Femur (tissue), 1 donor: Measurements from ENCODE around the gene NAA16.

ENCODE experiments used
- DNase-seq: peaks from one replicate; pipeline ENCODE4 v3.0.0-alpha.2; 2017

The NAA16 gene

DNA sequence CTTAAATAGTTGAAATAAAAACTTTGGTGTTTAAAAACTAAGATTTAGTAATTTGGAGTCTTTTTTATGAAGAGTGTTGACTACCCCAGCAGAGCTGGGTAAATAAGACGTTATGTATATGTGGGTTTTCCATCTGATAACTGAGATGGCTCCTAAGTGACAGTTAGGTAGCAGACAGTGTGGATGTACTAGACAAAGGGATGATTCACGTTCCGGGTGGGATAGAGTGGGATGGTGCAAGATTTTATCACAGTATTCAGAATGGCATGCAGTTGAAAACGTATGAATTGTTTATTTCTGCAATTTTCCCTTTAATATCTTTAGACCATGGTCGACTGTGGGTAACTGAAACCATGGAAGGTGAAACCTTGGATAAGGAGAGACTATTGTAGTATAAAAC is 50.4 kb downstream of the NAA16 start:
- DNase-seq = no peak

DNA sequence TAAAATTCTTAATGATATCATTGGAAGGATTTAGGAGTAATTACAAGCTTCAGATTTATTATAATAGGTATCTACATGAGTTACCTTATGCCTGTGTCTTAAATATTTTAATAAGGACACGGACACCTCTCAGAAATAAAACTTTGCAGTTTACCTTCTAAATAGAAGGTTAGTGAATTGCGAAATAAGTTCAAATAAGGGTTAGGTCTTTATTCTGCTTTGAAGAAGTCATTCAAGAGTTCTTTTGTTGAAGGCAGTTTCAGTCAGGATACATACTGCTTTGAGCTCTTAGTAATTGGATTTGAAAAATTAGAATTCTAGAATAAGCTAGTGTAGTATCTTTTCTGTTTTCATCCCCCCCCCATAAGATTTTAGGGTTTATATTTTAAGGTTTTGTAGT is 53.0 kb downstream of the NAA16 start:
- no peak for DNase-seq

DNA sequence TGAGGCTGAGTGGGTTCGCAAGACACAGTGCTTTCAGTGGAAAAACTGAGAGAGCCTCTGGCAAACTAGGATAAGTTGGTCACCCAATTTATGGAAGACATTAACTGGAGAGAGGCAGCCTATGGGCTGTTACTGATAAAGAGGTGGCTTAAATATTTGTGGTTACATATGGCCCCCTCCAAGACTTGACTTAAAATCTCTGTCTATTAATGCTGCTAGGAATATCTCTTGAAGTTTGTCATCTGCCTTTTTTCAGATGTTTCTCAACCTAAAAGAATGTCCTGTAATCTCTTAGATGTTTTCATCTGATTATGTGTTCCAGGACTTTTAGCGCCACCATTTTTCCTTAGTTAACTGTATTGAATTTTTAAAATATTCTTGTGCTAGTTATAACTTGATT is 54.6 kb downstream of the NAA16 start:
- no peak for DNase-seq

DNA sequence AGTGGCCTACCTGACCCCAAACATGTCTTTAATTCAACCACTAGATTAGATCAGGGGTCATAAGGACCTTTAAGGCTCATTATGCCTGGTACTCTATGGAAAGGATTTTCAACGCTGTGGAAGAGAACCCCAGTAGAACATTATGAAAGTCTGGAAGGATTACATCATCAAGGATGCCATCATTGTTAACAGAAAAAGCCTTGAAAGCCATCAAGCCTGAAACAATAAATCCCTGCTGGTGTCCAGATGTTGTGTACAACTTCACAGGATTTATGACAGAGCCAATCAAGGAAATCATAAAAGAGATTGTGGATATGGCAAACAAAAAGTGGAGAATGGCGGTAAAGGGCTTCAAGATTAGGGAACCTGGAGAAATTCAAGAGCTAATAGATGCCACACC is 59.7 kb downstream of the NAA16 start:
- DNase-seq = no peak

DNA sequence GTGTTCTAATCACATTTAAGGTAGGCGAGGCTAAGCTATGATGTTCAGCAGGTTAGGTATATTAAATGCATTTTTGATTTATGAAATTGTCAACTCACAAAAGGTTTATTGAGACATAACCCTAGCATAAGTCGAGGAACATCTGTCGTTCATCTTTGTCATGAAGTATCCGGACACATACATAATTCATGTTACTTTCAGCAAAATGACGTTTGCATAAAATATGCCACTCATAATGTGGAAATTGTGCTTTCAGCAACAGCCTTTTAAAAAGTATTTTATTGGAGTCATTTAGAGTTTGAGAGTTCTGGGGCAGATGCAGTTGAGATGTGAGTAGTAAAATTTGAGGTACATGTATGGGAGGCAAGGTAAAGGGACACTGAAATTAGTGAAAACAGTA is 66.4 kb downstream of the NAA16 start:
- no peak for DNase-seq

DNA sequence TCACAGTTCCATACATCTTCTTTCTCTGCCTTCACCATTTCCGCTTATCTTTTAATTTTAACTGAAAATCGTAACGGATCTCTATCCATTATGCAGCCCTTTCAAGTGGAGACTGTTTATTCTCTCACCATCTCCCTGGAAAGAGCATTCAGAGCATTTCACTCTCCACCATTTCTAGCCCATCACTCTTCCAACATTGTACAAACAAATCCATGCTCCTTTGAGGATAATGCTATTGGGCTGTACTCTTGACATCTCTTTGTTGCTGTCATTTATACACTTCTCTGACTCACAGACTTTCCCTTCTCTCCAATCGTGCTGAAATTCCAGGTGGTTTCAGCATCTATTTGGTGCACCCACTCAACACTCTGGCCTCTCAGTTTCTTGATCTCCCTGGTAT is 71.4 kb downstream of the NAA16 start:
- no peak for DNase-seq

DNA sequence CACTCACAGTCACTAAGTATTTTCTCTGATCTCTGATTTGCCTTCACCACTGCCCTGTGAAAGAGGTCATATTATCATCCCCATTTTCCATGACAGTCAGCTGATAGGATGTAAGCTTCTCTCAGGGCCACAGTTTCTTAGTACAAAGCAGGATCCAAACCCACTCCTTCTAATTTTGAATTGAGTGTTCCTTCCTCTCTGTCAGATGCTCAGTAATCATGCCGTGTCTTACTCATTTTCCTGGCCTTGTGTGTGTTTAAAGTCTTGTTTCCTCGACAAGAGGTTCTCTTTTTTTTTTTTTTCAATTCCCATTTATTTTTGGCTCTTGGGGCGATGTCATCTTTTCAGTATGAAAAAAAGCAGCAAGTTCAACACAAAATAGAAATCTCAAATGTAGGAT is 72.3 kb downstream of the NAA16 start:
- DNase-seq = no peak

DNA sequence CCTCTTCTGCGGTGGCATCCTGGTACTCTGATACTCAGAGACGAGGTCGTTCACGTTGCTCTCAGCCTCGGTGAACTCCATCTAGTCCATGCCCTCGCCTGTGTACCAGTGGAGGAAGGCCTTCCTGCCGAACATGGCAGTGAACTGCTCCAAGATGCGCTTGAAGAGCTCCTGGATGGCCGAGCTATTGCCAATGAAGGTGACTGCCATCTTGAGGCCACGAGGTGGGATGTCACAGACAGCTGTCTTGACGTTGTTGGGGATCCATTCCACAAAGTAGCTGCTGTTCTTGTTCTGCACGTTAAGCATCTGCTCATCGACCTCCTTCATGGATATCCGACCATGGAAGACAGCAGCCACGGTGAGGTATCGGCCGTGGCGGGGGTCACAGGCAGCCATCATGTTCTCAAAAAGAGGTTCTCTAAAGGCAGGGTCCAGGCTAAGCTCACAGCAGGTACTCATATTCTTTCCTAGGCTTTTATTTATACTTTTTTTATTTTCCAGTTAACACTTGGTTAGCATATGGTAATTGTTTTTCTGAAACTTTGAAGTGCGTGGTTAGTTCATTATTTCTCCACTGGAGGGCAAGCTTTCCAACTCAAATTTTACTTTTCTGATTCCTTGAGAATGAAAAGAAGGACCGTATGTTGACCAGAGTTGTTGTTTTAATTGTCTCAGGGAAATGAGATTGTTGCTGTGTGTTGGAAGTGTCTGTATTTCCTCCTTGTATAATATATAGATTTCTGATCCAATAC is 73.9 kb downstream of the NAA16 start:
- no peak for DNase-seq

DNA sequence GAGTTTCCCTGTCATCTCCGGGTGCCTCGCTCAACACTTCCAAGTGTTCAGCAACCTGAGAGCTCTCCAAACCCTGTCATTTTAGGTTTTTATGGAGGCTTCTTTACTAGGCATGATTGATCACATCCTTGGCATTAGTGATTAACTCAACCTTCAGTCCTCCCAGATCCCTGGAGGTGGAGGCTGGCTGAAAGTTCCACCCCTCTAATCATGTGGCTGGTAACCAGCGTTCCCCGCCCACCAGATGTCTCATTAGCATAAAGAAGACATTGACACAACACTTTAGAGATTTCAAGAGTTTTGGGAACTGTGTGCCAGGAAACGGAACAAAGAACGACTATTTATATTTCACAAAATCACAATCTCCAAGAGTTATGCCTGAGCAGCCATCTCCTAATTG is 75.1 kb downstream of the NAA16 start:
- no peak for DNase-seq

DNA sequence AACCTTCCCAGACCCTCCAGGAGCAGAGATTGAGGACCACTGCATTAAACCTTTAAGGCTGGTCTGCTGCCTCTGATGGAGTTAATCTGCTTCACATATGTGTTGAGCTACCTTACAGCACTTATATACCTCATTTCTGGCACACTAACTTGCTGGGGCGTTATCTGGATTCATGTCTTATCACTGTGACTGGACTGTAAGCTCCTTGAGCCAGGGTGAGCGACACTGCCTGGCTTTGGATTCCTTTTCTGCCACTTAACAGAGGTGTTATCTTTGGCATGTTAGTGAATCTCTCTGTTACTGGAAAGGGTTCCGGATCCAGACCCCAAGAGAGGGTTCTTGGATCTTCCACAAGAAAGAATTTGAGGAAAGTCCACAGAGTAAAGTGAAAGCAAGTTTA is 76.5 kb downstream of the NAA16 start:
- no peak for DNase-seq

DNA sequence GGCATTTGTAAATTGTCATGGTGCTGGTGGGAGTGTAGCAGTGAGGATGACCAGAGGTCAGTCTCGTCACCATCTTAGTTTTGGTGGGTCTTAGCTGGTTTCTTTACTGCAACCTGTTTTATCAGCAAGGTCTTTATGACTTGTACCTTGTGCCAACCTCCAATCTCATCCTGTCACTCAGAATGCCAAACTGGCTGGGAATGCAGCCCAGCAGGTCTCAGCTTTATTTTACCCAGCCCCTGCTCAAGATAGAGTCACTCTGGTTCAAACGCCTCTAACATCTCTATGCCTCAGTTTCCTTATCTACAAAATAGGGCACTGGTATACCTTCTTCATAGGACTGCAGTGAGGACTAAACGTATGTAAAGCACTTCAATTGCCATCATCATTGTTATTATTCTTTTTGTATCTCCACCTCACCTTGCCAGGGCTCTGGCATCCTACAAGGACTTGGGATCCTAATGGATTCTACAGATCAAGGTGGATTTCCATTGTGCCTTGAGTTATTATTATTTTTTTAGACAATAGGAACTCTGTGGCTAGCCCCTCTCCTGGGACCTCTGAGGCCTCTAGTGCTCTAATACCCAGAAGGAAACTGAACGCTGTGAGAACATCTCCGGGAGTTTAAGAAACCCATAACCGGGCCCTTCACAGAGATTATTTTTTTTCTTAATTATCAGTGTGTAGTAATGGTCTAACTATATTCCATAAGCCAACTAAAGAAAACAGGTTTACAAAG is 77.2 kb downstream of the NAA16 start:
- no peak for DNase-seq

DNA sequence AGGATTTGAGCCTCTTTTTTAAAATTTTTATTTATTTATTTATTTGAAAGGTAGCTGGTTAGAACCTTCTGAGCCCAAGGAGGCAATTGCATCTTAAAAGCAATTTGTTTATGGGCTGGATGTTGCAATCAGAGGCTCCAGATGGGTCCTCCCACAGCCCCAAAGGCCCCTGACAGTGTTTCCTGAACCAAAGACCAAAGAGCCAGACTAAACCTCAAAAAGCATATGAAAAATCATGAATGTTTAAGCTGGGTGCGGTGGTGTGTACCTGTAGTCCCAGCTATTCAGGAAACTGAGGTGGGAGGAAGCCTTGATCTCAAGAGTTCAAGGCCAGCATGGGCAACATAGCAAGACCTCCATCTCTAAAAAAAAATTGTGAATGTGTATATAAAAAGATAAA is 78.5 kb downstream of the NAA16 start:
- no peak for DNase-seq

DNA sequence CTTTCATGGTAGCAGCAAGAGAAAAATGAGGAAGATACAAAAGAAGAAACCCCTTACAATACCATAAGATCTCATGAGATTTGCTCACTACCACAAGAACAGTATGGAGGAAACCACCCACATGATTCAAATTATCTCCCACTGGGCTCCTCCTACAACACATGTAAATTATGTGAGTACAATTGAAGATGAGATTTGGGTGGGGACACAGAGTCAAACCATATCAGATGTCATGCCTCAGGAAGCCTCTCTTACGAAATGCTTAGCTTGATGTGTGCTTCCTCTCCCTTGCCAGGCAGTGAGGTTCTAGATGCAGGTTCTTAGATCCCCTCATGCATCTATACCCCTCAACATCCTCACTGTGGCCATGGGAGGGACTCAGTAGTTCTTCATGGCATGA is 83.1 kb downstream of the NAA16 start:
- no peak for DNase-seq

DNA sequence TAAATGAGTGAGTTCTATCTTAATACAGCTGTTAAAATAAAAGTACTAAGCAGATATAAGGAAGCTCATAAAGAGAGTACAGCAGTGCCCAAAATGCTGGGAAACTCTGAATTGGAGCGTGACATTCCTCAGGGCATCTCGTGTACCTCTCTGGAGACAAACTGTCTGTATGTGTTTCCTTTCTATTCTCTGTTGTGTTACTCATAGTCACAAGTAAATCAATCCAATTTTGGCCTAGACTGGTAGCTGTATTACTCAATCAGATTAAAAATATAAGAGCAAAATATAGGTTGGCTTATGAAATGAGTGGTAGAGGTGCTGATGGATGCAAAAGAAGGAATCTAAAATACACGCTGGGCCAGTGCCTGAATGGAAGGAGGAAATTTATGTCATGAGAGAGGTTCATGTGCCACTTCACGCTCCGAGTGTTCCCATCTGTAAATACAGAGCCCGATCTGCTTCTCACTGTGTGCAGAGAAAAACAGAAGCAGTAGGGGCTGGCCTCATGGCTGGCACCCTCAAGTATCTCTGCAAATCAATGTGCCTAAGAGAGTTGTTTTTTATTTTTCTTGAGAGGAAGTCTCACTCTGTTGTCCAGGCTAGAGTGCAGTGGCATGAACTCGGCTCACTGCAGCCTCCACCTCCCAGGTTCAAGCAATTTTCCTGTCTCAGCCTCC is 87.6 kb downstream of the NAA16 start:
- no peak for DNase-seq

DNA sequence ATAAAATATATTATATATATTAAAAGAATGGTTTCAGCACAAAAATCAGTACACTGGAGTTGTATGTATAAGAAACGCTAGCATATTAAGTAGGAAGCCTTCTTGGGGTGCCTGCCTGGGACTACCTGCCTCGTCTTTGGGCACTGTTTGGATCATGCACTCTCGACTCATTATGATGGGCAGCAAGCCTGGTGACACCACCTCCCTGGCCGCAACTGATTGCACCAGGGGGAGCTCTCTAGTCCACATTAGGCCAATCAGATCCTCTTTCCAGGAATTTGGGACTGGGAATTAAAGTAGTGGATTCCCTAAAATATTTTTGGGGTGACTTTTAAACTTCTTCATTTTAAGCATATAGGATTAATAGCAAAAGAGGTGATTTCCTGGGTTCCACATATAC is 90.3 kb downstream of the NAA16 start:
- DNase-seq = no peak

DNA sequence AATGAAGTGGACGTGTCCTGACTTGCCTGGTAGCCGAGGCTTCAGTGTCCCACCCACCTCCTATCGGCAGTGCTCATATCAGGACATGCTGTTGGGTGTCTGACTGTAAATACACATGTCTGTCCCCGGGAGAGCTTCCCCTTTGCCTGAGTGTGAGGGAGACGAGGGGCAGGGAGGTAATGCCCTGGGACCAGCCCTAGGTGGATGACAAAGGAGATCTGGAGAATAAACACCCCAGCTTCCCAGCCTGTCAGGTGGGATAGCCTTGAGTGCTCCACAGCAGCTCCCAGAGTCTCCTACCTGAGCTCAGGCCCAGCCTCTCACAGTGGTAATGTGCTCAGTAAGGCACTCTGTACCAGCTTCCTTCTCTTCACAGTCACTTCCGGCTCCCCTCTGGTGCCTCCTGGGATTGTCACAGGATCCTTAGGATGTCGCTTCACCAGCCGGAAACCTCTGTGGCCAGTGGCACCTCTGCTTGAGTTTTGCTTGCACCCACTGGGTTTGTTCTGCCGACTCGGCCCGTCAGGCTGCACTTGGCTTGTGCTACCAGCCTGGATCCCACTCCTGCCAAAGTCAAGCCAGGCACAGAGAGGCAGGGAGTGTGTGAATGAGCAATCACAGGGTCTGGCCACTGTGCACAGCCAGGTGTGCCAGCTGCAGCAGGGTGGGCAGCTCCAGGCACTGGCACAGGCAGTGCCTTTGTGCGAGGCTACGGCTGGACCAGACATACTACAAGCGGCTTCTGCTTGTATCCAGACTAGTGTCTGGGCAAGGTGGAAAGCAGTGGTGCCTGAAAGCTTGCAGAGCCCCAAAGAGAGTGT is 91.8 kb downstream of the NAA16 start:
- no peak for DNase-seq

DNA sequence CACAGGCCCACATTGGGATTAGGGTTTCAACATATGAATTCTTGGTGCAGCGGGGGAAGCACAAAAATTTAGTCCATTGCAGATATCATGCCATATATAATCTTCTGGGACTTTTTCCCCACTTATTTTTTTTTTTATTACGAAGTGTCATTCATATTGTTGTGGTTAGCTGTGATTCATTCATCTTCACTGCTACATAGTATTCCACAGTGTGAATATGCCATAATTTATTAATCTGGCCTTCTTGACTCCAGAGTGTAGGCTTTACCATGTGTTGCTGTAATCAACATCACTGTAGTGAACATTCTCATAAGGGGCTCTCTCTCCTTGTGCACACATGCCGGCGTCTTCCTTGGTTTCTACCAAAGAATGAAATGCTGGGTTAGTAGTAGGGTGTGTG is 92.9 kb downstream of the NAA16 start:
- no peak for DNase-seq

DNA sequence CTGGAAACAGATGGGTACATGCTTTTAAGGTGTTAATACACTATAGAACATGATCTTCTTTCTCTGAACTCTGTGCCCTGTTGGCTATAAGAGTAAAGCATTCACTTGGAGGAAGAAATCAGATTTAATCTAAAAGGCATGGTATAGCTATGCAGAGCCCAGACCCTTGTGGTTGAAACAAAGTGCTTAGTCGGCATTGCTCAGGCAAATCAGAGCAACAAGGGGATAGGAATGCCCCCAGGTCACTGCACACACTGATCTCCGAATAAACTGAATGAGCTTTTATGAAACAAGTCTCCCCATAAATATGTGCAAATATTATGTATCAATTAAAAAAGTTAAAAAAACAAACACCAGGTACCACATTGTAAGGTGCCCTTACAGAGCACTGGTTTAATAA is 94.3 kb downstream of the NAA16 start:
- DNase-seq = no peak

DNA sequence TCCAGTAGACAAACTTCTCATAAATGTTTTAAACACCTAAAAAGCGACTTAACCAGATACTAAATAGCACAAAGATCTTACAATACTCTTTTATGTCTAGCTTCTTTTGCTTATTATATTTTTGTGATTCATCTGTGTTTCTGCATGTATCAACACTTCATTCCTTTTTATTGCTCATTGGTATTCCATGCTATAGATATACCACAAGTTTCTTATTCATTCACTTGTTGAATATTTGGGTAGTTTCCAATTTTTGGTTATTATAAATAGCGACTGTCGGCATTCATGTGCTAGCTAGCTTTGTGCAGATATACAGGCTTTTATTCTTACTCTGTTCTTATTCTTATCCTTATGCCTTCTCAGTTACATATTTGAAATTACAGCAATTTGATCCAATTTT is 96.3 kb downstream of the NAA16 start:
- DNase-seq = no peak

DNA sequence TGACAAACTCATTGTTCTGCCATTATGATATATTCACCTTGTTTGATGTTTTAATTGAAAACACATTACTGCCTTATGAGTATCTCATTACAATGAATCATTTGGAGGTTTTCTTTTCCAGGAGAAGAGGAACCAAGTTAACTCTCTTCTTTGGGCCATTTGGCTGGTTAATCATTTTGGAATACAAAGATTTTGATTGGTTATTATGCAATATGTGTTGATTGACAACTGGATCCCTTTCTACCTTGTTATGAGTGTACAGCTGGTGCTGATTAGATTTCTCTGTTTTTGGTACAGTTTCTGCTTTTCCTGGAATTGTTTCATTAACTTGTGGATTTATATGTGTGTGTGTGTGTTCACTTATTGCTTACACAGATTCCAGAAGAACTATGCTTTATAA is 97.1 kb downstream of the NAA16 start:
- DNase-seq = no peak

DNA sequence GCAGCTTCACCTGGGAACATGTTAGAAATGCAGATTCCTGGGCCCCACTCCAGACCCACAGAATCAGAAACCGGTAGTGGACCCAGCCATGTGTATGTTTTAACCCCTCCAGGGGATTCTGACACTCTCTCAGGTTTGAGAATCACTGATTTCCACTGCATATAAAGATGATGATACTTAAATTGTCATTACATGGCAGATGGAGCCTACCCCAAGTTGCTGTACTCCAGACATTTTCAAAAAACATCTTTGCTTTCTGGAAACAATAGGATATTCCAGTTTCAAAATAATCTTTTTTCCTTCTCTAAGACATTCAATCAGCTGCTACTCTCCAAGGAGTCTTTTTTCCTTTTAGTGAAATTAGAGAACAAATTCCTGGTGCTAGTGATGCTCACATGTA is 97.7 kb downstream of the NAA16 start:
- DNase-seq = no peak

DNA sequence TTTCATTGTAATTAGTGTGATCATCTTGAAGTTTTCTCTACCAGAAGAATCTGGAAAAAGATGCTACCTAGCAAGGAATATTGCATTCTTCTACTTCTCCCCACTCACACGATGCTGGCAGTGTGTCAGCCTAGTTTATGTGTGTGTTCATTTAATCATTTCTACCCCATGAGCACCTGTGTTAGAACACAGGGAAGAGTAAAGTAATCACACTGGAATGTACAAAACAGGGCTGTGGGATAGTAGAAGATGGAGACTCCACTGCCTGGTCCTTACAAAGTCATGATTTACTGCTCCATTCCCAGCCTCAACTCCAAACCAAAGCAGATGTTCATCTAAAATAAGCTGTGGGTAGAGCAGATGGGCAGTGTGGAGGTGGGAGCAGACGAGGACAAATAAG is 98.5 kb downstream of the NAA16 start:
- no peak for DNase-seq

DNA sequence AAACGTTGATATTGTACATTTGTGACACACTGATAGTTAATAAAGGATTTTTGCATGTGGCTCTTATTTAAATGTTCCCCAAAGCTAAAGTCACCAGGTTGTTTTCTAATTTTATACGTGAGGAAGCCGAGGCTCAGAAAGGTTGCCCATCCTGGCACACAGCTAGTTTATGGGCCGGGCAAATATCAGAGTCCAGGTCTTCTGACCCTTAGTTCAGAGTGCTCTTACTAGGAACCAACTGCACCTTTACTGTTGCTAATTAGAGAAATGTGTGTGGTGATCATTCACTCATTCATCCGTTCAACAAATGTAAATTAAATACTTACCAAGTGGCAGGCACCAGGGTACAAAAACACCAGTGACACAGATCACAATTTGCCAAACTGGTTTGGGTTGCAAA is 100.0 kb downstream of the NAA16 start:
- no peak for DNase-seq
